GM23248 (cell line): Measurements from ENCODE around the gene HDAC4. TPM values are rescaled to one million over a fixed set of nuclear protein-coding genes. Genes with fewer than 3 reads are reported as not detected.
"Not testable (repeated sequence)": the region's sequence is repeated elsewhere in the genome, so short reads cannot be mapped to it uniquely, and the experiment has no call there.

Experiments
- DNase-seq: peaks from one replicate; pipeline ENCODE4 v3.0.0-alpha.2; 2015
- H2AFZ ChIP-seq: fragments of 200-600 bp; sonication (generic); 2 replicates; pipeline ENCODE4 v1.6.1; 2016; ENCODE audit warnings: antibody characterized with exemption
- H3F3A ChIP-seq: fragments of 200-600 bp; sonication (generic); 2 replicates; pipeline ENCODE4 v1.6.1; 2016; ENCODE audit warnings: mild to moderate bottlenecking, antibody characterized with exemption, mixed run types; ENCODE audit not compliant: insufficient read depth
- H3K27ac ChIP-seq: fragments of 200-600 bp; sonication (generic); 2 replicates; pipeline ENCODE4 v1.5.1; 2016; ENCODE audit warnings: mild to moderate bottlenecking
- H3K27me3 ChIP-seq: fragments of 200-600 bp; sonication (generic); replicated peaks from 2 replicates; pipeline ENCODE4 v1.6.1; 2016; ENCODE audit warnings: mild to moderate bottlenecking; ENCODE audit not compliant: insufficient read depth
- H3K36me3 ChIP-seq: fragments of 200-600 bp; sonication (generic); 2 replicates; pipeline ENCODE4 v1.6.1; 2016; ENCODE audit warnings: low read depth, mild to moderate bottlenecking
- H3K4me1 ChIP-seq: fragments of 200-600 bp; sonication (generic); 2 replicates; pipeline ENCODE4 v1.6.1; 2016; ENCODE audit warnings: mild to moderate bottlenecking; ENCODE audit not compliant: insufficient read depth
- H3K4me2 ChIP-seq: fragments of 200-600 bp; sonication (generic); one replicate; pipeline ENCODE4 v1.6.1; 2016; ENCODE audit warnings: mild to moderate bottlenecking; ENCODE audit not compliant: unreplicated experiment
- H3K4me3 ChIP-seq: fragments of 200-600 bp; sonication (generic); 2 replicates; pipeline ENCODE4 v1.5.1; 2016; ENCODE audit warnings: mild to moderate bottlenecking
- H3K79me2 ChIP-seq: fragments of 200-600 bp; sonication (generic); 2 replicates; pipeline ENCODE4 v1.6.1; 2016; ENCODE audit warnings: mild to moderate bottlenecking; ENCODE audit not compliant: insufficient read depth
- H3K9ac ChIP-seq: fragments of 200-600 bp; sonication (generic); 2 replicates; pipeline ENCODE4 v1.6.1; 2016; ENCODE audit warnings: mild to moderate bottlenecking
- H3K9me2 ChIP-seq: fragments of 200-600 bp; sonication (generic); 2 replicates; pipeline ENCODE4 v1.6.1; 2016; ENCODE audit warnings: mixed run types, mild to moderate bottlenecking, moderate library complexity; ENCODE audit not compliant: insufficient read depth
- H3K9me3 ChIP-seq: fragments of 200-600 bp; sonication (generic); one replicate; pipeline ENCODE4 v1.6.1; 2017; ENCODE audit warnings: low read depth
- H4K20me1 ChIP-seq: fragments of 200-600 bp; sonication (generic); 2 replicates; pipeline ENCODE4 v1.6.0; 2016; ENCODE audit not compliant: insufficient read depth
- EZH2 ChIP-seq: fragments of 200-600 bp; sonication (generic); IDR thresholded peaks from 2 replicates; pipeline ENCODE4 v1.6.1; 2018; ENCODE audit warnings: antibody characterized with exemption, mild to moderate bottlenecking; ENCODE audit not compliant: insufficient read depth, poor library complexity, severe bottlenecking
- EZH2phosphoT487 ChIP-seq: fragments of 200-600 bp; sonication (generic); IDR thresholded peaks from 2 replicates; pipeline ENCODE4 v1.6.1; 2018; ENCODE audit warnings: antibody characterized with exemption, moderate library complexity, mild to moderate bottlenecking, low read depth; ENCODE audit not compliant: insufficient read depth
- WGBS, 2 experiments: methylation state at CpG; one replicate each; pipeline ENCODE4 v1.1.6; 2015 to 2017; ENCODE audit warnings: low lambda C conversion rate in 2 of 2, low coverage in 1 of 2; ENCODE audit errors: missing lambda C conversion rate in 2 of 2; 5-methylcytosine and 5-hydroxymethylcytosine counted together
- in situ Hi-C: fragments of 300-500 bp; cut with MboI; formaldehyde crosslinking; loops from 2 replicates; pipeline ENCODE4 v1.15.0; 2020
- polyA plus RNA-seq: library from polyadenylated mRNA; unstranded; fragments of >200 nt; fragmentation: Nextera tagmentation; extraction: Ambion mirVana; gene quantifications from 2 replicates; pipeline ENCODE4 v1.2.1, GENCODE V29; 2016
- total RNA-seq: library from RNA; depleted of rRNA; stranded (reverse); fragments of >200 nt; shearing (Covaris generic); gene quantifications from 2 replicates; pipeline ENCODE4 v1.2.3, GENCODE V29; 2014; rRNA removed

Gene HDAC4
- 5.3 and 6.3 TPM in 2 replicates for total RNA-seq
- polyA plus RNA-seq: 2.1 and 2.6 TPM in 2 replicates

DNA sequence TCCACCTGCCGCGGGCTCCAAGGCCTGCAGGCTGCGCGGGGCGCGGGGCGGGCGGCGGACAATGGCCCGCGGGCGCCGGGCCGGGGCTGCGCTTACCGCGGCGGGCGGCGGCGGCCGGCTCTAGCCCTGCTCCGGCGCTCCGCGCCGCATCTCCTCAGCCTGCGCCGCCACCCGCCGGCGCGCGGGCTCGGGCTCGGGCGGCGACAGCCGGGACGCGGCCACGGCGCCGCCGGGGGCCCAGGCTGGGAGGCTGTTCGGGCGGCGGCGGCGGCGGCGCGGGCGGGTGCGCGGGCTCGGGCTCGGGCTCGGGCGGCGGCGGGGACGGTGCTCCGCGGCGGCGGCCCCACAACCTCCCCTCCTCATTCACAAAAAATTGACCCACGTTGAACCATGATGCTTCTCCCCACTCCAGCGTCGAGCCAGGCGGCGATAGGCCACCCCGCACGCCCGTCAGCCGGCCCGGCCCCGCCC is at the start of gene HDAC4:
Gene HDAC4 (minus strand): TSS at position 425 of the 471 bp plus-strand sequence. CDS start 48,321 bp downstream, outside the sequence.
- peak within 1 kb of the TSS; percentile 93 for H3K4me3 ChIP-seq
- peaks cover 38% of the 10 kb centered on the region for H3K79me2 ChIP-seq
- peak; percentile 56 for DNase-seq
- peak within 1 kb of the TSS; percentile 91 for H3K4me2 ChIP-seq
- no peaks in the 10 kb centered on the region for H3K36me3 ChIP-seq
- in situ Hi-C loops: no loop called here
- H4K20me1 ChIP-seq: no peaks in the 10 kb centered on the region
- peak within 1 kb of the TSS; percentile 87 for H2AFZ ChIP-seq
- H3K9me3 ChIP-seq: no peaks in the 10 kb centered on the region
- H3F3A ChIP-seq: peaks cover 3% of the 10 kb centered on the region; the same call in 1 of the 2 replicates
- 0 out of 2 replicates have a peak, but pooled peaks cover 2% of the 10 kb centered on the region for H3K27me3 ChIP-seq
- TF ChIP-seq EZH2 (no peak), EZH2phosphoT487 (no peak)
- no peaks in the 10 kb centered on the region for H3K9me2 ChIP-seq
- H3K27ac ChIP-seq: peak within 1 kb of the TSS; percentile 100
- WGBS, 2 experiments: 0 to 3% methylated on average over 6 to 8 of the region's 78 CpGs
- H3K4me1 ChIP-seq: peaks cover 13% of the 10 kb centered on the region
- H3K9ac ChIP-seq: peak within 1 kb of the TSS; percentile 99

DNA sequence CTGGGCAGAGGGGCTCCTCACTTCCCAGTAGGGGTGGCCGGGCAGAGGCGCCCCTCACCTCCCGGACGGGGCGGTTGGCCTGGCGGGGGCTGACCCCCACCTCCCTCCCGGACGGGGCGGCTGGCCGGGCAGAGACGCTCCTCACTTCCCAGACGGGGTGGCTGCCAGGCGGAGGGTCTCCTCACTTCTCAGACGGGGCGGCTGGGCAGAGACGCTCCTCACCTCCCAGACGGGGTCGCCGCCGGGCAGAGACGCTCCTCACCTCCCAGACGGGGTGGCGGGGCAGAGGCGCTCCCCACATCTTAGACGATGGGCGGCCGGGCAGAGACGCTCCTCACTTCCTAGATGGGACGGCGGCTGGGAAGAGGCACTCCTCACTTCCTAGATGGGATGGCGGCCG is 48.6 kb upstream of the HDAC4 start:
- 83% methylated on average over 32 of the region's 32 CpGs; no CpG with 5 or more reads in 1 of the 2 experiments for WGBS, 2 experiments
- H3K4me1 ChIP-seq, DNase-seq, H4K20me1 ChIP-seq, H3K36me3 ChIP-seq, H3K4me2 ChIP-seq, H3K9me2 ChIP-seq, H2AFZ ChIP-seq, H3K9ac ChIP-seq, H3K9me3 ChIP-seq, H3K4me3 ChIP-seq, in situ Hi-C loops, H3K79me2 ChIP-seq, H3K27ac ChIP-seq, H3K27me3 ChIP-seq: not testable (repeated sequence)
- H3F3A ChIP-seq: peaks cover 12% of the 10 kb centered on the region; the same call in 1 of the 2 replicates

DNA sequence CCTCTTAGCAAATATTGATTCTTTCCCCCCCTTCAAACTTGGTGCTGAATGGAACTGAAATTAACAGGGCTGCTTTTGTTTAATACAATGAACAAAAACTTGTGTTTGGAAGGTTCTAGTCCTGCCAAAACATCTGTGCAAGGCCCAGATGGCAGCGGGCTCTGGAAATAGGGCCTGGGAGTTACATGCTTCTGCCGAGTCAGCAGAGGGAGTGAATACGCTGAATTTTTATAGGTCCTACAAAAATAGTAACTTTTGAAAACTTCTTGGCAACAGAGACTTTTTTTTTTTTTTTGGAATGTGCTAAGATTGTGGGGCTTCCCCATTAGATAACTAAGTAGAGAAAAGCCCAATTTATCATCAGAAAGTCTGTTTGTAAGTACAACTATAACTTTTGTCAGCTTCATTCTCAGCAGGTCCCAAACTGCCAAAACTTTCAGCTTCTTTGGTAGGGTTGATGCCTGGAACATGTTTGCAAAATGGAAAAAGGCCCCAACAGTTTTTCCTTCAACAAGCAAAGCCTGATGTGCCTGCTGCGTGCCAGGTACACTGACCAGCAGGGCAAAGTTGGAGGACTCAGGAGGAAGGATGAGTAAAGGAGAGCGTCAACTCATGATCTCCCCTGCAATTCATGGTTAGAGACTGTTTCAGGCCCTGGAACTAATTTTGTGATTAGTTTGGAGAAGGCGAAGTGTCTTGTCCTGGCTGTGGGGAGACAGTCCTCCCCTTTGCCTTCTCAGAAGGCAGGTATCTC is 45.1 kb upstream of the HDAC4 start:
- WGBS, 2 experiments: 25 to 28% methylated on average over 6 of the region's 6 CpGs
- in situ Hi-C loops: no loop called here
- peaks cover 10% of the 10 kb centered on the region; the same call in 1 of the 2 replicates for H3K27me3 ChIP-seq

DNA sequence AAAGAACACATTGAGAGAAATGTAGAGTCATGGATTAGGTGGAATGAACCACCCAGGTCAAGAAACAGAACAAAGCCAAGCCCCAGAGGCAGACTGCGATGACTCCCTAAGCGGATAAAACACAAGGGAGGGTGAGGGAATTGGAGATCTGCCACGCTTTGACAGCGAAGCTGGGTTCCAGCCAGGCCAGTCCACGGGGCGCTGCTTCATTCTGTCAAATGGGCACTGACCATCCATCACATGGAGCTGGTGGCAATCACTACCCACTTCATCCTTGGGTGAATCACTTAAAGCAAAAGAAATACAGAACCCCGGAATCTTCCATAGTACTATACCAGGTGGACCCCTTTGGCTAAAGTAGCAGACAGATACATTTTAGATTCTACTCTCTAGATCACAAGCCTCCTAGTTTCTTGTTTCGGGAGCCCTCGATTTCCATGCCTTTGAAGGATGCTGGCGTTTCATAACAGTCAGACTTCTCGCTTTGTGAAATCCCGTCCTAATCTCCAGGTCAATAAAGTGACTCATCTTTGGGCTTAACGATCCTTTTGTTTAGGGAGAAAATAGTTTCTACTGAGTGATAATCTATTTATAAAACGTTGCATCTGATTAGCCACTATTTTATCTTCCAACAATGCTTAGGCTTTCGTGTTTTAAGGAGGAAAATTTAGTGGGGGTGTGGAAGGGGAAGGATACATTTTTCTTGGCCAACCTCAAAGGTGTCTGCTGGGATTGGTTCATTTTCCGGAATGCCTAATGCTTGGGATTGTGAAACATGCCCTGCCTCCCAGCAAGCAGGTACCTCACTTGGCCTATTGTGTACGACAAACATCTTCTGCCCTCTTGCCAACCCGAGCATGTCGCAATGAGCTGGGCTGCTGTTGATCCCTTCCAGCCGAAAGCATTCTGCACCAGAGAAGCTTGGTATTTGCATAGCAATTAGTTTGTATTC is 44.1 kb upstream of the HDAC4 start:
- H2AFZ ChIP-seq: no peak overlapping the region
- no peak overlapping the region for H3K27ac ChIP-seq
- no peaks in the 10 kb centered on the region for H3K36me3 ChIP-seq
- no peak overlapping the region for H3K9ac ChIP-seq
- H3K4me3 ChIP-seq: no peak overlapping the region
- peaks cover 15% of the 10 kb centered on the region for H3K4me1 ChIP-seq
- in situ Hi-C loops: no loop called here
- WGBS, 2 experiments: 19 to 20% methylated on average over 20 of the region's 20 CpGs
- no peaks in the 10 kb centered on the region for H3K79me2 ChIP-seq
- no peaks in the 10 kb centered on the region for H4K20me1 ChIP-seq
- TF ChIP-seq EZH2 (no peak), EZH2phosphoT487 (no peak)
- peaks cover 19% of the 10 kb centered on the region; the same call in 1 of the 2 replicates for H3K27me3 ChIP-seq
- peaks cover 15% of the 10 kb centered on the region; the same call in 1 of the 2 replicates for H3F3A ChIP-seq
- H3K9me3 ChIP-seq: no peaks in the 10 kb centered on the region
- H3K9me2 ChIP-seq: no peaks in the 10 kb centered on the region
- H3K4me2 ChIP-seq: peak overlapping the region; percentile 29
- DNase-seq: peak; percentile 66

More for the DNA sequence above, 45.1 kb upstream of the HDAC4 start:
- DNase-seq: peak; percentile 19
- no peaks in the 10 kb centered on the region for H3K79me2 ChIP-seq
- peaks cover 2% of the 10 kb centered on the region for H3K9me3 ChIP-seq
- H3K4me1 ChIP-seq: peaks cover 15% of the 10 kb centered on the region
- H4K20me1 ChIP-seq: no peaks in the 10 kb centered on the region
- H3F3A ChIP-seq: peaks cover 15% of the 10 kb centered on the region; the same call in 1 of the 2 replicates
- no peak overlapping the region for H3K27ac ChIP-seq
- TF ChIP-seq EZH2phosphoT487 (no peak), EZH2 (no peak)
- H3K4me3 ChIP-seq: no peak overlapping the region
- H3K9ac ChIP-seq: no peak overlapping the region
- H3K4me2 ChIP-seq: no peak overlapping the region
- H2AFZ ChIP-seq: no peak overlapping the region
- no peaks in the 10 kb centered on the region for H3K9me2 ChIP-seq
- no peaks in the 10 kb centered on the region for H3K36me3 ChIP-seq
